ENCODE data around the gene MAP1S. TPM values are rescaled to one million over a fixed set of nuclear protein-coding genes. Genes with fewer than 3 reads are reported as not detected.

MAP1S gene
- total RNA-seq, 4 donors from 2014 or later: 23.4 to 39.3 (median 31.2) TPM

DNA sequence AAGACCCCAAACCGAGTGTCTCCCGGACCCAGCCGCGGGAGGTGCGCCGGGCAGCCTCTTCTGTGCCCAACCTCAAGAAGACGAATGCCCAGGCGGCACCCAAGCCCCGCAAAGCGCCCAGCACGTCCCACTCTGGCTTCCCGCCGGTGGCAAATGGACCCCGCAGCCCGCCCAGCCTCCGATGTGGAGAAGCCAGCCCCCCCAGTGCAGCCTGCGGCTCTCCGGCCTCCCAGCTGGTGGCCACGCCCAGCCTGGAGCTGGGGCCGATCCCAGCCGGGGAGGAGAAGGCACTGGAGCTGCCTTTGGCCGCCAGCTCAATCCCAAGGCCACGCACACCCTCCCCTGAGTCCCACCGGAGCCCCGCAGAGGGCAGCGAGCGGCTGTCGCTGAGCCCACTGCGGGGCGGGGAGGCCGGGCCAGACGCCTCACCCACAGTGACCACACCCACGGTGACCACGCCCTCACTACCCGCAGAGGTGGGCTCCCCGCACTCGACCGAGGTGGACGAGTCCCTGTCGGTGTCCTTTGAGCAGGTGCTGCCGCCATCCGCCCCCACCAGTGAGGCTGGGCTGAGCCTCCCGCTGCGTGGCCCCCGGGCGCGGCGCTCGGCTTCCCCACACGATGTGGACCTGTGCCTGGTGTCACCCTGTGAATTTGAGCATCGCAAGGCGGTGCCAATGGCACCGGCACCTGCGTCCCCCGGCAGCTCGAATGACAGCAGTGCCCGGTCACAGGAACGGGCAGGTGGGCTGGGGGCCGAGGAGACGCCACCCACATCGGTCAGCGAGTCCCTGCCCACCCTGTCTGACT is 7.9 kb downstream of the MAP1S start:
- no peaks in the 10 kb centered on the region for H3K9me3 ChIP-seq
- WGBS, 2 donors: 82% methylated on average over 42 to 55 of the region's 62 CpGs
- no peak for DNase-seq (ENCODE audit: low spot score in 2 of 2)
- H3K36me3 ChIP-seq: peaks cover 0 to 95% (median 30%) of the 10 kb centered on the region in 3 donors
- no peaks in the 10 kb centered on the region for H3K27me3 ChIP-seq
- no peak overlapping the region for H3K4me3 ChIP-seq
- no peak overlapping the region for H3K27ac ChIP-seq
- H3K4me1 ChIP-seq: peaks cover 0 to 40% (median 2%) of the 10 kb centered on the region in 4 donors
- TF ChIP-seq EP300 (IDR thresholded peaks at IDR 0.05): no peak
- TF ChIP-seq, protein P1, sequence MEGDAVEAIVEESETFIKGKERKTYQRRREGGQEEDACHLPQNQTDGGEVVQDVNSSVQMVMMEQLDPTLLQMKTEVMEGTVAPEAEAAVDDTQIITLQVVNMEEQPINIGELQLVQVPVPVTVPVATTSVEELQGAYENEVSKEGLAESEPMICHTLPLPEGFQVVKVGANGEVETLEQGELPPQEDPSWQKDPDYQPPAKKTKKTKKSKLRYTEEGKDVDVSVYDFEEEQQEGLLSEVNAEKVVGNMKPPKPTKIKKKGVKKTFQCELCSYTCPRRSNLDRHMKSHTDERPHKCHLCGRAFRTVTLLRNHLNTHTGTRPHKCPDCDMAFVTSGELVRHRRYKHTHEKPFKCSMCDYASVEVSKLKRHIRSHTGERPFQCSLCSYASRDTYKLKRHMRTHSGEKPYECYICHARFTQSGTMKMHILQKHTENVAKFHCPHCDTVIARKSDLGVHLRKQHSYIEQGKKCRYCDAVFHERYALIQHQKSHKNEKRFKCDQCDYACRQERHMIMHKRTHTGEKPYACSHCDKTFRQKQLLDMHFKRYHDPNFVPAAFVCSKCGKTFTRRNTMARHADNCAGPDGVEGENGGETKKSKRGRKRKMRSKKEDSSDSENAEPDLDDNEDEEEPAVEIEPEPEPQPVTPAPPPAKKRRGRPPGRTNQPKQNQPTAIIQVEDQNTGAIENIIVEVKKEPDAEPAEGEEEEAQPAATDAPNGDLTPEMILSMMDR (IDR thresholded peaks at IDR 0.05): no peak
- TF ChIP-seq POLR2A (IDR thresholded peaks at IDR 0.05): no peak

DNA sequence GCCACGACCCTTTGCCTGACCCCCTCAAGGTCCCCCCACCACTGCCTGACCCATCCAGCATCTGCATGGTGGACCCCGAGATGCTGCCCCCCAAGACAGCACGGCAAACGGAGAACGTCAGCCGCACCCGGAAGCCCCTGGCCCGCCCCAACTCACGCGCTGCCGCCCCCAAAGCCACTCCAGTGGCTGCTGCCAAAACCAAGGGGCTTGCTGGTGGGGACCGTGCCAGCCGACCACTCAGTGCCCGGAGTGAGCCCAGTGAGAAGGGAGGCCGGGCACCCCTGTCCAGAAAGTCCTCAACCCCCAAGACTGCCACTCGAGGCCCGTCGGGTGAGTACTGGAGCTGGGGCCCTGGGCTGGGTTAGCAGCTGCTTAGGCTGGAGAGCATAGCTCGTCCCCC is 8.6 kb downstream of the MAP1S start:
- no peaks in the 10 kb centered on the region for H3K9me3 ChIP-seq
- H3K4me3 ChIP-seq: no peak overlapping the region
- no peaks in the 10 kb centered on the region for H3K27me3 ChIP-seq
- TF ChIP-seq POLR2A (IDR thresholded peaks at IDR 0.05): no peak
- TF ChIP-seq, protein P1 (IDR thresholded peaks at IDR 0.05): no peak
- no peak for TF ChIP-seq EP300 (IDR thresholded peaks at IDR 0.05)
- no peak overlapping the region for H3K27ac ChIP-seq
- DNase-seq (ENCODE audit: low spot score in 2 of 2): no peak
- peaks cover 0 to 38% (median 0%) of the 10 kb centered on the region in 4 donors for H3K4me1 ChIP-seq
- 88 to 94% methylated on average over 14 to 19 of the region's 19 CpGs for WGBS, 2 donors
- peaks cover 0 to 100% (median 30%) of the 10 kb centered on the region in 3 donors for H3K36me3 ChIP-seq

DNA sequence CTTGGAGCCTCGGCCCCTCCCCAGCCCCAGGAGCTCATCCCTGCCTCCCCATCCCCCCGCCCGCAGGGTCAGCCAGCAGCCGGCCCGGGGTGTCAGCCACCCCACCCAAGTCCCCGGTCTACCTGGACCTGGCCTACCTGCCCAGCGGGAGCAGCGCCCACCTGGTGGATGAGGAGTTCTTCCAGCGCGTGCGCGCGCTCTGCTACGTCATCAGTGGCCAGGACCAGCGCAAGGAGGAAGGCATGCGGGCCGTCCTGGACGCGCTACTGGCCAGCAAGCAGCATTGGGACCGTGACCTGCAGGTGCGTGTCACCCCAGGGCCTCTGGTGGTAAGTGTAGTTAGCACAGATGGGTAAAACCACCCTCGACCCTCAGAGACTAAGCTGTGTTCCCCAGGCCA is 13.8 kb downstream of the MAP1S start:
- TF ChIP-seq POLR2A (IDR thresholded peaks at IDR 0.05) (no peak), EP300 (IDR thresholded peaks at IDR 0.05) (no peak)
- TF ChIP-seq, protein P1 (IDR thresholded peaks at IDR 0.05): no peak
- peaks cover 0 to 91% (median 14%) of the 10 kb centered on the region in 3 donors for H3K36me3 ChIP-seq
- no peak overlapping the region for H3K27ac ChIP-seq

DNA sequence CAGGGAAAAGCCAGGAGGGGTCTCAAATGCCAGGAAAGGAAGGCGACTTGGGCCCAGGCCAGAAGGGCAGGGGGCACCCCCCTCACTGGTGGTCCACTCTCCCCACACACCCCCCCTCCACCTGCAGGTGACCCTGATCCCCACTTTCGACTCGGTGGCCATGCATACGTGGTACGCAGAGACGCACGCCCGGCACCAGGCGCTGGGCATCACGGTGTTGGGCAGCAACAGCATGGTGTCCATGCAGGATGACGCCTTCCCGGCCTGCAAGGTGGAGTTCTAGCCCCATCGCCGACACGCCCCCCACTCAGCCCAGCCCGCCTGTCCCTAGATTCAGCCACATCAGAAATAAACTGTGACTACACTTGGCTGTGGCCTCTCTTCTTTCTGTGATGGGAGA is 14.9 kb downstream of the MAP1S start:
- peaks cover 0 to 81% (median 12%) of the 10 kb centered on the region in 3 donors for H3K36me3 ChIP-seq
- no peak overlapping the region for H3K27ac ChIP-seq
- peaks cover 0 to 12% (median 0%) of the 10 kb centered on the region in 4 donors for H3K4me1 ChIP-seq
- 92 to 93% methylated on average over 14 to 16 of the region's 16 CpGs for WGBS, 2 donors
- no peak overlapping the region for H3K4me3 ChIP-seq
- H3K9me3 ChIP-seq: no peaks in the 10 kb centered on the region
- no peak for DNase-seq (ENCODE audit: low spot score in 2 of 2)
- H3K27me3 ChIP-seq: no peaks in the 10 kb centered on the region
- TF ChIP-seq, protein P1 (IDR thresholded peaks at IDR 0.05): no peak
- TF ChIP-seq POLR2A (IDR thresholded peaks at IDR 0.05) (no peak), EP300 (IDR thresholded peaks at IDR 0.05) (no peak)

More for the DNA sequence above, 13.8 kb downstream of the MAP1S start:
- Histone ChIP-seq H3K27me3 (no peaks in the 10 kb centered on the region), H3K9me3 (no peaks in the 10 kb centered on the region), H3K4me3 (no peak overlapping the region), H3K4me1 (peaks cover 0 to 21% (median 0%) of the 10 kb centered on the region in 4 donors)
- 90 to 93% methylated on average over 11 to 22 of the region's 22 CpGs for WGBS, 2 donors
- DNase-seq (ENCODE audit: low spot score in 2 of 2): no peak

DNA sequence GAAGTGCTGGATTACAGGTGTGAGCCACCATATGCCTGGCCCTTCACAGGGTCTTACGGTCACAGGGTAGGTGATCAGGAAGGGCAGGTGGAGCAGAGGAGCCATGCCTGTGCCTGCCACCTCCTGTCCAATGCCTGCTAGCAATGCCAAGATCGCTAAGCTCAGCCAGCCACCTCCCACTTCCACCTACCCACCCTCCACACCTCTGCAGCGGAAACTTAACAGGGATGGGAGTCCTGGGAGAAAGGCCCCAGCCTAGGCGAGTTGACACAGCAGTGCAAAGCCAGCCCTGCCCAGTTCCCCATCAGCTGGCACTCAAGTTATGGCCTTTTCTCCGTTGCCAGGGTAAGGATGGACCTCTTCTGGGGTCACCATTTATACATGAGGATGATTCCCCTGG is 16.1 kb downstream of the MAP1S start:
- Histone ChIP-seq H3K4me1 (peaks cover 0 to 12% (median 0%) of the 10 kb centered on the region in 4 donors), H3K4me3 (no peak overlapping the region), H3K9me3 (no peaks in the 10 kb centered on the region), H3K27ac (no peak overlapping the region), H3K36me3 (peaks cover 0 to 68% (median 12%) of the 10 kb centered on the region in 3 donors), H3K27me3 (no peaks in the 10 kb centered on the region)
- TF ChIP-seq EP300 (IDR thresholded peaks at IDR 0.05): no peak
- TF ChIP-seq POLR2A (IDR thresholded peaks at IDR 0.05): no peak
- TF ChIP-seq, protein P1 (IDR thresholded peaks at IDR 0.05): no peak
- DNase-seq (ENCODE audit: low spot score in 2 of 2): no peak
- WGBS, 2 donors: 86 to 88% methylated on average over 5 of the region's 5 CpGs

All from tibial nerve (tissue), 4 donors.